DMS79 treated with DMSO at 0.1 percent for 48 hours (cell line): ENCODE measurements around the gene PRKAG2.
A peak's percentile ranks its signal among the peaks of the same experiment; 100 is the strongest.
"Not testable (repeated sequence)": the region's sequence is repeated elsewhere in the genome, so short reads cannot be mapped to it uniquely, and the experiment has no call there.

Source experiments
- DNase-seq: peaks from one replicate; lab custom pipeline; 2025; lab: John Stamatoyannopoulos, UW

Gene PRKAG2

DNA sequence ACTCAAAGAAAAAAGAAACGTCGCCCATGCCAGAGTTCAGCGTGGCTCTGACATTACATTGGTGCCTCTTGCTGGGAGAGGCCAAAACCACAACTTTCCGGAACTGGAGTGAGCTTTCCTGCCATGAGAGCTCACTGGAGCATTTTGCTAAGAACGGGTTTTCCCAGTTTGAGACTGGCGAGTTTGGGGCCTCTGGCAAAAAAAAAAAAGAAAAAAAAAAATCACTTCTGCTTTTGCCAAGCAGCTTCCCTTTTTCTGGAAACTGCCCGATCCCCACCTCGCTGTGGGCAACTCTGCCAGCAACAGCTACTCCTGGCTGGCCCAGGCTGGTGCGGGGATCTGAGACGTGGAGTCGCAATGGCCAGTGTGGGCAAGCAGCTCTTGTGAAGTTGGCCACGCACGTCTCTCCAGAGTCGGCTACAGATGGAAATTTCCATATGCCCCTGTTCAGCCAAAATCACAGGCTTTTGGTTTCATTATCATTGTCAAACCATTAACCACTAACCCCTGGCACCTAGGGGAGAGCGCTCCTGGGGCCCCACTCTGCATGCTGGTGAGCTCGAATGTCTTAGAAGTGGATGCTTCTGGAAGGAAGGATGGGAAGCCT, 25.7 kb downstream of the PRKAG2 start:
- DNase-seq: peak; percentile 38

DNA sequence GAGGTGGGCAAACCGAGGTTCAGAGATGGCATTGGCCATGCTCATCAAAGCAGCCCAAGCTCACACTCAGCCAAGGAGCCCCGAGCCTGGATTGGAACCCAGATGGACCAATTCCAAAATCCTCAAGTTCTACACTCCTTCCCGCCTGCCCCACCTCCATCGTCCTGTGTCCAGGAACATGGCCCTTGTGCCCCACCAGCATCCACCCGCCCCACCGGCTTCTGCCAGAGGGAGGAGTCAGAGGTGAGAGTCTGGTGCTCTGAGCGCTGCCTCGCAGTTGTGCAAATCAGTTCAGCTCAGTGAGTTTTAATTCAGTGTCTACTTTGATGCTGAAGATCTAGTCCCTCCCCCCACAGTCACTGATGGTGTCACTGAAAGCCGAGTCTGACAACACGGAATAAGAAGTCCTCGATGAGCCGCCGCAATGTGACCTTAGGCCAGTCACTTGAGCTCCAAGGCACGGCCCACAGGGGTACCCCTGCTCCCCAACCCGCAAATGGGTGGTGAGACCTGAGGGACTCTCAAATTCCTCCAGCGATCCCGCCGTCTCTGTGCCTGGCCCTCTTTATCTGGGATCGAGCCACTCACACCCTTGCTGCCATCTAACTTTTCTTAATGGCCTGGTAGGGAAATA, 26.3 kb downstream of the PRKAG2 start:
- no peak for DNase-seq

DNA sequence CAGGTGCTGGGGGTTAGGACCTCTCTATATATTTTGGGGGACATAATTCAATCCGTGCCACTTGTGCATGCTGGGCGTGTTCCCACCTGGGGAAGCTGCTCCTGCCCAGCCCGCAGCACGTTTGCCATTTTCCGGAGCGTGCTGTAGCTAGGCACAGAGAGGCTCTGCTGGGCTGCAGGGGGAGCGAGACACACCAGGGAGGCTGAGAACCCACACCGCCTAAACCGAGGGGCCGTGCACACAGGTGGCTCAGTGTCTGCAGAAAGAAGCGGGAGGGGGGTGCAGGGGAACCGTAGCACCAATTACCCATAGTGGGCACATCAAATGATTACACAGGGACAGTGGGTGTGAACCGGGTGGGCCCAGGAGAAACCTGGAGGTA, 27.0 kb downstream of the PRKAG2 start:
- no peak for DNase-seq

DNA sequence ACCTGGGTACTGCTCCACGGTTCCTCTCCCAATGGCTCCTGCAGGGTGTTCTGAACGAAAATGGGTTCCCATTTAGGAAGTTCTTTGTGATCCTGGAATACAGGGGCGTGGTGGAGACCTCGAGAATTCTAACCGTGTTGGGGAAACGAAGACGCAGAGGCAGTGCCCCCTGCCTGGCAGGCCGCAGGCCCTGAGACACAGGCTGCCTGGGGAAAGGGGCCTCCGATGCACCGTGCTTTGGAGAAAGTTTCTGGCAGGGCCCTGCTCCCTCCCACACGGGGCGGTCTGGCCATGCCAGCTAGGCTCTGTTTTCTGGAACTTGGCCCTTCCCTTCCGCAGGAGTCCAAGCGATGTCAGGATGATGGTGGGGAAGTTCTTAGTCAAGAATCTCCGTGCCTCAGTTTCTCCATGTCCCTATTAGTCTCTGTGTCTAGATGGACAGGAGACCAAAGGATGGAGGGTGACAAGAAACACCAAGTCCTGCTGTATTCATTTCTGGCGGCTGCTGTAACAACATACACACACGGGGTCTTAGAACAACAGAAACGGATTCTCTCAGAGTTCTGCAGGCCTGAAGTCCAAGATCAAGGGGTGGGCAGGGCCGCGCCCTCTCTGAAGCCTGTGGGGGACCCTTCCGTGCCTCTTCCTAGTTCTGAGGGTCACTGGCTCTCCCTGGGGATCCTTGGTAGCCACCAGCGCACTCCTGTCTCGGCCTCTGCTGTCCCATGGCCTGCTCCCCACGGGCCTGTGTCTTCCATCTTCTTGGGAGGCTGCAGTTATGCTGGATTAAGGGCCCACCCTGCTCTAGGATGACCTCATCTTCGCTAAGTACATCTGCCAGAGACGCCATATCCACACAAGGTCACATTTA, 27.7 kb downstream of the PRKAG2 start:
- no peak for DNase-seq

DNA sequence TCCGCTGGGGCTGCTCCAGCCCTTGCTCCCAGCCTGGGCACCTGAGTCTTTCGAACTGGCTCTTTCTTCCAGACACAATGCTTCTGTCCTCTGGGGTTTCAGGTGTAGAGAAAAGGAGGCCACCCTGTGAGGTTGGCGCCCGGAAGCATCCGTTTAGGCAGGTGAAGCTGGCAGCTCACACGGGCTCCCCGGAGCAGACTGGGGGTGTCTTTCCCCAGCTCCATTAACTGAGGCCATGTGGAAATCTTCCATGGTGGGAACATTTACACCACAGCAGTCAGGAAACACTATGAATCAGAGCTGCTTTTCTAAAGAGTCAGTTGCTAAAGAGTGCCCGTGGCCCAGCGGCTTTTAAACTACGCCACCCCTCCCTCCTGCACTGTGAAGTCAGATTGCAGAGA, 29.2 kb downstream of the PRKAG2 start:
- DNase-seq: no peak

DNA sequence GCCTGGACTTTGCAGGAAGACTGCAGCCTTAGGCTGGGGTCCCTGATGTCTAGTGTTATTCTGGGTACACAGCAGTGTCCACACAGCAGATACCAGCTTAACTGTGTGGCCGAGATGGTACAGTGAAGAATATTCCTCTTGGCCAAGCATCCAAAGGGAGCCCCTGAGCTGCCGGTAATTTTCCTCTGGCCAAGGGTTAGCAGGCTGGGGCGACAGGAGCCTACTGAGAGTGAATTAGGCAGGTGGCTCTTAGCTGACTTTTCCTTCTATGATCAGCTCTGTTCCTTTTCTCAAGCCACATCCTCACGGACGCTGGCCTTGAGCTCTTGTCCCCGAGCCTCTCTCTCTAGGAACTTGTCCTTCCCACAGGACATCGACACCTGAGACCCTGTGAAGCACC, 29.8 kb downstream of the PRKAG2 start:
- DNase-seq: no peak

DNA sequence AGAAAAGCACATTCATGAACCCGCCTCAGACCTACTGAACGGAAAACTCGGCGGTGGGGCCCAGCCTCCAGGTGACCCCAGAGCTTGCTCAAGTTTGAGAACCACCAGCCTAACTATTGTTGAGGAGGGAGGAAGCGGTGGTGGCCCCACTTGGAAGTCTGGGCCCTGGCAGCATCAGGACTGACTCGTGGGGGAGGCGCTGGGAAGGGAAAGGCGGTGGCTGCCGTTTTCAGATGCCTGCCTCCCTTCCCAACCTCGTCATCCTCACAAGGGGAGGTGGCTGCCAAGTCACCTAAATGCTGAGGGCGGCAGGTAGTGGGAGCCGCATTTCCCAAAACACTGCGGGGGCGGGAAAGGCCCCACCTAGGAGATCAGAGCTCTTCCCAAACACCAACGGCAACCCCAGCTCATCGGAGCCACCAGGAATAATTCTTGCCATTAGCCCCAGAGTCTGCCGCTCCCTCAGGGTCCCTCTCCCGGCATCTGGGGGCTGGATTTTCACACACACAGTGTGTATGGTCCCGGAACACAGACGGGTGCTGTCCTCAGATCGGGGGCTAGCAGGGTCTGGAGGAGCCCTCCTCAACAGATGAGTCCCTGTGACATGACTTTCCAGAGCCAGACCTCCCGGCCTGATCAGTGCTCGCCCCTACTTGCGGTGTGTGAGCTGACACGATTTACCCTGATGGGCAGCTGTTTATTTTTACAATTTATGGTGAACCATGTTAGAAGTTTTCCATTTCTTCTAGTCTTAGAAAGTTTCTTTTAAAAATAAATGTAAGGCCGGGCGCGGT, 31.3 kb downstream of the PRKAG2 start:
- no peak for DNase-seq

DNA sequence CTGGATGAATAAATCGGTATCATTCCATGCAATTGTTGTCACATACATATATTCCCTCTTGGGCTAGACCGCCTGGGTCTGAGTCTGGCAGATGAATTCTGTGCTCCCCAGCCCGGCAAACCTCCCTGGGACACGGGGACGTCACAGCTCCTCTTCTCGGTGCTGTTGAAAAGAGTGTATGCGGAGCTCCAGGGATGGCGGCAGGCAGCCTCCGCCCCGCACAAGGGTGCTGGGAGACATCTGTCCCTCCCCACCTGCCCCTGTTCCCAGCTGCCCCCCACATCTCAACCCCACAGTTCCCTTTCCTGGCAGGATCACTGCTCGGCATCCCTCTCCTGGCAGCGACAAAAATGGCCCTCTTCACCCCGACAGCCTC, 32.1 kb downstream of the PRKAG2 start:
- DNase-seq: no peak

DNA sequence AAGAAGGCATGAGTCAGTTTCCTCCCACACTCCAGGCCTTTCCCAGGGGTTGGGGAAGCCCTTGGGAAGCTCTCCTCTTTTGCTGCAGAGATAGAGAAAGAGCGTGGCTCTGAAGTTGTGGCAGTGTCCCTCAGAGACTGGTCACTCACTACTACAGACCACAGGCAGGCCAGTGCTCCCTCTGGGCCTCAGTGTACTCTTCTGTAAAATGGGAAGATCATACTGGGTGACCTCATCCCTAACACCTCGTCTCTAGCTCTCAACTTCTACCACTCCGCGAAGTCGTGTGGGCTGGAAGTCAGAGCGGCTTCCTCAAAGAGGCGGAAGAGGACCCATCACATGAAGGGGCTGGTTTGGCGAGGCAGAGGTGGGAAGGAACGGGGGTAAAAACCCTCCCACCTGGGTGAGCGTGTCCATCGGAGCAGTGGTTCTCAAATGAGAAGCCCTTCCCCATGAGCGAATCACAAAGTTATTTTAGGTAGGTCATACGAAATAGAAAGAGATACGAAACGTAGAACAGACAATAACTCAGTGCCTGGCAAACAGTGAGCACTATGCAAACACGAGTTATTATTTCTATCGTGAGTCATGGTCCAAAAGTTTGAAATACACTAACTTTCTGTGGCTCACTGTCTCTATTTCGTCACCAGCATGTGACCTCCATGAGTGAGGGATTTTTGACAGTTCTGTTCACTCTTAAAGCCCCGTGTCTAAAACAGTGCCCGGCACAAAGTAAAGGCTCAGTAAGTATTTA, 32.7 kb downstream of the PRKAG2 start:
- no peak for DNase-seq

DNA sequence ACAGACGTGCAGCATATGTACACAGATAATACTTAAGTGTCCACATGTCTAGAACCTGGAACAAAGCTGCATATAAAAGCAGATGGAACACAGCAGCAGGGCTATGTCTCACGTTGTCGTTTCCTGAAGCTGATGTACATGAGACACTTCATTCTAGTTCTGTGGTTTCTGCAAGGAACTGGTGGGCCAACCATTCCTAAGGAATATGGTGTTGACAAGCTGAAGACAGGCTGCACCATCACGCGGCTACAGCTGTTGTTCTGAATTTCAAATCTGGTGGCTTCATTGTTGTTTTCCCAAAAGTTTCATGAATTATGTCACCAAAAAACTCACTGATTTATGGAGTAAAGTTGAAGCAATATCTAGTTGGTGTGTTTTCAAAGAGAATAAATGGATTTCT, 33.7 kb downstream of the PRKAG2 start:
- DNase-seq: no peak

DNA sequence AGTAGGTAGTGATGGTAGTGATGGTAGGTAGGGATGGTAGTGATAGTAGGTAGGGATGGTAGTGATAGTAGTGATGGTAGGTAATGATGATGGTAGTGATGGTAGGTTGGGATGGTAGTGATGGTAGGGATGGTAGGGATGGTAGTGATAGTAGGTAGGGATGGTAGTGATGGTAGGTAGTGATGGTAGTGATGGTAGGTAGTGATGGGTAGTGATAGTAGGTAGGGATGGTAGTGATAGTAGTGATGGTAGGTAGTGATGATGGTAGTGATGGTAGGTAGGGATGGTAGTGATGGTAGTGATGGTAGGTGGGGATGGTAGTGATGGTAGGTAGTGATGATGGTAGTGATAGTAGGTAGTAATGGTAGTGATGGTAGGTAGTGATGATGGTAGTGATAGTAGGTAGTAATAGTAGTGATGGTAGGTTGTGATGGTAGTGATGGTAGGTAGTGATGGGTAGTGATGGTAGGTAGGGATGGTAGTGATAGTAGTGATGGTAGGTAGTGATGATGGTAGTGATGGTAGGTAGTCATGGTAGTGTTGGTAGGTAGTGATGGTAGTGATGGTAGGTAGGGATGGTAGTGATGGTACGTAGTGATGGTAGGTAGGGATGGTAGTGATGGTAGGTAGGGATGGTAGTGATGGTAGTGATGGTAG, 35.4 kb downstream of the PRKAG2 start:
- DNase-seq: not testable (repeated sequence)

DNA sequence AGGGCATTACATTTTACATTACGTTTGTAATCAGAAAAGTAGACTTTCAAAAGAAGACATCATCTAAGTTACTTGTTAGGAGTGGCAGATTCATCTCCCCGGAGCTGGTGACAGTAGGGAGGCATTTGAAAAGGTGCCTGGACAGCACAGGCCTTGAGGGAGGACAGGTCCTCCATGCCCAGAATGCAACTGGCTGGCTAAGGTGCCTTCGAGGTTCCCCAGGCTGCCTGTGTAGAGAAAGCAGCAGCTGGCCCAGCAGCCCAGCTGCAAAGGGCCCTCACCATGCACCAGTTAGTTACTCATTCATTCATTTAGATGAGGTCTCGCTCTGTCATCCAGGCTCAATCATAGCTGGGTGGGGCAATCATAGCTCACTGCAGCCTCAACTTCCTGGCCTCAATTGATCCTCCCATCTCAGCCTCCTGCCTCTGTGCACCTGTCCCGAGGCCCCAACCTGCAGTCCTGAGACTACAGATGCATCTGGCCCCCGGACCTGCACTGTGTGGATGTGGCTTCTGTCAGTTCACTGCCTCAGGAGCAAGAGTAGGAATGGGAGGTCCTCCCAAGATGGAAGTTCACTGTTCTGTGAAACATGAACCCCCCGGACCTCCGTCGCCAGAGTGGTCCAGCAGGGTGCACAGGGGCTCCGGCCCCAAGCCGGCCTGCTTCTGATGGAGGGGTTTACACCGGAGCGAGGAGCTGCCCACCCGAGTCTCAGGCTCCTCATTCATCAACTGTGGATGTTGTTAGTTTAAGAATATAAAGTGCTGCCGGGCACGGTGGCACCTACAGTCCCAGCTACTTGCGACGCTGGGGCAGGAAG, 36.6 kb downstream of the PRKAG2 start:
- no peak for DNase-seq

DNA sequence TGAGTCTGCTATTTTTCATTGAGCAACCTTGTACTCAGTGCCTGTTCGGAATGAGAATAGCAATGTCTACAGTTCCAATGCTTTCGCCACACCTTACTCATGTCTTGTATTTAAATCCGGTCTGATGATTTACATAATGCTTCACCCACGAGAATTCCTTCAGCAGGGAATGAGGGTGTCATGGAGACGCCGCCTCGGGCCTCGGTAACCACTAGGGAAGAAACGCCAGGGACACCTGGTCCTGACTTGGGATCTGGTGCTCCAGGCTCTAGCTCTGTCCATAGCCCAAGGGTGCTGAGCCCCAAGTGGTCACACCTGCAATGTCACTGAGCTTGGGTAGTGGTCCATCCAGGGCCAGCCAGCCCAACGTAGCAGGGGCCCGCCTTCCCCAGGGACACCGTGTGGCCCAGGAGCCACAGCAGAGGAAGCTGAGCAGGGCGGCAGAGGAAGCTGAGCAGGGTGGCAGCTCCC, 37.4 kb downstream of the PRKAG2 start:
- DNase-seq: no peak

DNA sequence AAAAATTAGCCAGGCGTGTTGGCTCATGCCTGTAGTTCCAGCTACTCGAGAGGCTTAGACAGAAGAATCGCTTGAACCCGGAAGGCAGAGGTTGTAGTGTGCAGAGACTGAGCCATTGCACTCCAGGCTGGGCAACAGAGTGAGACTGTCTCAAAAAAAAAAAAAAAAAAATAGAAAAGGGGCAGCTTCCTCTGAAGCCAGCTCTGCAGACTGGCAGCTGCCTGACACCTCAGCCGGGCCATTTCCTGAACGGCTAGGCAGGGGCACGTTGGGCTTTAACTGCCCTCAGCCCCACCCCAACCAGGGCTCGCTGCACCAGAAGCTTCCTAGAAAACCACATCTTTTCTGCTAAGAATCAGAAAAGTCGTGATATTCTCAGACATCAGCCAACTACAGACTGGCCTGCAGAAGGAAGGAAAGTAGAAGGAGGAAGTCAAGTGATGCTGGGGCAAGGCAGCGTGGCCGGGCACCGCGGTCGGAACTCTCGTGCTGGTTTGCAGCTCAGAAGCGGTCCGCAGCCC, 38.0 kb downstream of the PRKAG2 start:
- peak; percentile 25 for DNase-seq

DNA sequence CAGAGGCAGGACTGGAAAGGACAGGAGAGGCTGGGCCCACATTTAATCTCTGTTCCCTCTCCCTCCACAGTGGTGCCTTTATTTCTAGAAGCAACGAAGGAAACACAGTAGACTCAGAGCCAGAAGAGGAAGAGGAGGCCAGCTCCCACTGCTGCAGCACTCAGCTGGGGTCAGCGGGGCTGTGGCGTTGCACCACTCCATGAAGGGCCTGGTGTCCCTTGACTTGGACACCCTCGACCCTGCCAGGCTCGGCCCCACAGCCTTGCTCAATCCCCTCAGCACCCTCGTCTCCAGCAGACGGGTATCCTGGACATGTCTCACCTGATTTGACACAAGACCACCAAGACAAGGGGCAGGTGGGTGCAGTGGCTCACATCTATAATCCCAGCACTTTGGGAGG, 38.8 kb downstream of the PRKAG2 start:
- no peak for DNase-seq

DNA sequence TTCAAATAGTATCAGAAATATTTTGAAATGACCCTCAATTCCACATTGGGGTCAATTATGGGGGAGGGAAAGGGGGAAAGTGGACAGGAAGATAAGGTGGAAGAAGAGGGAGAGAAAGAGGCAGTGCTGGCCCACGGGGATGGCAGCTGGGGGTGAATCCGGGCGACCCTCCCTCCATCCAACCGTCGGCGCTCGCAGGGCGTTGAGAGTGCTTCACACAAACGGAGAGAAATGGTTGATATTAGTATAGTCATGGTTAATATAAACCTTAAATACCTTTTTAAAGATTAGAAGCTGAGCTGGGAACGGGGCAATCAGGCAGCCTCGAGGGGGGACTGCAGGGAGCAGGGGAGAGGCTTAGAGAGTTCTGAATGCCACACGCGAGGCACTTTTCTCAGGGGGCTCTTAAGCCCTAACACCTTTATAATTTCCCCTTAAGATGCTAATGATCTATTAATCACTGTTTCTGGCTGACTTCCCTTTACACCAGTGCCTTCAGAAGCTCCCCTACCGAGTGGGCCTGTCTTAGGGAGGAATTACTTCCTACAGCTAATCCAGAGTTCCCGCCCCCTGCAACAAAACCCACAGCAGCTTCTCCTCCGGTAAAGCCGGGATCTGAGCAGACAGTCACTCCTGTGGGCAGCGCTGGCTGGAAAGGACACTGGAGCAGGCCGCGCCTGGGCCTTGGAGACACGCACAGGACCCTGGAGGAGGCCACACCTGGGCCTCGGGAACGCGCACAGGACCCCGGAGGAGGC, 39.5 kb downstream of the PRKAG2 start:
- DNase-seq: peak; percentile 47

DNA sequence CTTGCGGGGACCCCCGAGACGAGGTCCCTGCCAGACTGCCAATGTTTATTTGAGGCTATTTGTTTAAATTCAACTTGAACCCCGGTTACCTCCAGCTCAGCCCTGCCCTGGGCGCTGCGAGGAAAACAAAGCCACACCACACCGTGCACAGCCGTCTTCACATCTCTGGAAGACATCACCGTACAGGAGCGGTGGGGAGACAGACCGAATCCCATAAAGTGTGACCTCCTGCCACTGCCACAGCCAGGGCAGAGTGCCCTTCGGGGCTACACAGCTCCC, 40.0 kb downstream of the PRKAG2 start:
- DNase-seq: no peak

DNA sequence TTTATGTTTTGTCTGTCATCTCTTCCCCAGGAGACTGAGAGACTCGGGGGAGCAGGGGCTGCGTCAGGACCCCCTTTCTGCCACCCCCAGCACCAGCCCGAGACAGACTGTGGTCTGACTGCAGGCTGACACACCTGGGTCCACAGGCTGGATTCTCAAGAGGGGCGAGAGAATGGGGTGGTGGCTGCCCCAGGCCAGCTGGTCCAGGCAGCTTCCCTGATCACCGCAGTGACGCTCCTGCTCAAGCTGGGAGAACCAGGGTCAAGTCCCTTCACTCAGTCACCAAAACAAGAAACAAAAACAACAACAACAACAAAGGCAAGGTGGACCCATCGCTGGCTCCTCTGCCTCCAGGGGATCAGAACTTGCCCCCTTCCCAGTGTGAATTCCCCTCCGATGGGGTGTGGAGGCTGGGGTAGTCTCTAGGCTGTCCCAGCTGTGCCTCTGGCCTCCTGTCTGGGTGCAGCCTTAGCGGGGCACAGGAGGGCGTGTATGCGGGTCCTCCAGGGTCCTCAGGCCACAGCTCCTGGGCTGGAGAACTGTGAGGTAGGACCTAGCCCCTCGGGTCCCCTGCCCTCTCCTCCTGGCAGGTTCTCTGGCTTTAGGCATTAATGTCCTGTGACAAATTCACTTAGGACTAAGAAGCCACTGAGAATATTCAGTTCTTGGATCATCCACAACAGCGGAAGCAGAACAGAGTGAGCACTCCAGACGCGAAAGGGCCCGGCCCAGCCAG, 40.6 kb downstream of the PRKAG2 start:
- DNase-seq: no peak

DNA sequence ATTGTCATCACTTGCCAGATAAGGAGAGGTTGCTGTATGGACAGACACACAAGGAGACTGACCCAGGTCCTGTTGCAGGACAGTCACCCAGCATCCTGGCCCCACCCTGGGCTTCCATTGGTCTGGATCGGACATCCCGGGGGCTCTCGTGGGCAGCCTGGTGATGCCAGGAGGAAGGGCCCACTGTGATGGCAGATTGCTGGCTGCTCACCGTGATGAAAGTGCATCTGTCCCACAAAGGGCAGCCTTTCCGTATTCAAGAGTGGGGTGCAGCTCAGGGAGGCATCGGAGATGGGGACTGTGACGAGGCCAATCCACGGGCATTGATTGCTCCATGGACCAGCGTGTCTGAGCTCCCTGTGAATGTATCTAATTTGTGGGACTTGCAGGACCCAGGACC, 41.3 kb downstream of the PRKAG2 start:
- DNase-seq: no peak
